CD4-positive, alpha-beta T cell treated with Interleukin-4 for 4 hours (primary cell): Measurements from ENCODE around the gene B4GALNT4.
"Not testable (repeated sequence)": the region's sequence is repeated elsewhere in the genome, so short reads cannot be mapped to it uniquely, and the experiment has no call there.

Experiments used
- DNase-seq: peaks from one replicate; pipeline ENCODE4 v3.0.0-alpha.2; 2020

The B4GALNT4 gene, protein sequence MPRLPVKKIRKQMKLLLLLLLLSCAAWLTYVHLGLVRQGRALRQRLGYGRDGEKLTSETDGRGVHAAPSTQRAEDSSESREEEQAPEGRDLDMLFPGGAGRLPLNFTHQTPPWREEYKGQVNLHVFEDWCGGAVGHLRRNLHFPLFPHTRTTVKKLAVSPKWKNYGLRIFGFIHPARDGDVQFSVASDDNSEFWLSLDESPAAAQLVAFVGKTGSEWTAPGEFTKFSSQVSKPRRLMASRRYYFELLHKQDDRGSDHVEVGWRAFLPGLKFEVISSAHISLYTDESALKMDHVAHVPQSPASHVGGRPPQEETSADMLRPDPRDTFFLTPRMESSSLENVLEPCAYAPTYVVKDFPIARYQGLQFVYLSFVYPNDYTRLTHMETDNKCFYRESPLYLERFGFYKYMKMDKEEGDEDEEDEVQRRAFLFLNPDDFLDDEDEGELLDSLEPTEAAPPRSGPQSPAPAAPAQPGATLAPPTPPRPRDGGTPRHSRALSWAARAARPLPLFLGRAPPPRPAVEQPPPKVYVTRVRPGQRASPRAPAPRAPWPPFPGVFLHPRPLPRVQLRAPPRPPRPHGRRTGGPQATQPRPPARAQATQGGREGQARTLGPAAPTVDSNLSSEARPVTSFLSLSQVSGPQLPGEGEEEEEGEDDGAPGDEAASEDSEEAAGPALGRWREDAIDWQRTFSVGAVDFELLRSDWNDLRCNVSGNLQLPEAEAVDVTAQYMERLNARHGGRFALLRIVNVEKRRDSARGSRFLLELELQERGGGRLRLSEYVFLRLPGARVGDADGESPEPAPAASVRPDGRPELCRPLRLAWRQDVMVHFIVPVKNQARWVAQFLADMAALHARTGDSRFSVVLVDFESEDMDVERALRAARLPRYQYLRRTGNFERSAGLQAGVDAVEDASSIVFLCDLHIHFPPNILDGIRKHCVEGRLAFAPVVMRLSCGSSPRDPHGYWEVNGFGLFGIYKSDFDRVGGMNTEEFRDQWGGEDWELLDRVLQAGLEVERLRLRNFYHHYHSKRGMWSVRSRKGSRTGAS

DNA sequence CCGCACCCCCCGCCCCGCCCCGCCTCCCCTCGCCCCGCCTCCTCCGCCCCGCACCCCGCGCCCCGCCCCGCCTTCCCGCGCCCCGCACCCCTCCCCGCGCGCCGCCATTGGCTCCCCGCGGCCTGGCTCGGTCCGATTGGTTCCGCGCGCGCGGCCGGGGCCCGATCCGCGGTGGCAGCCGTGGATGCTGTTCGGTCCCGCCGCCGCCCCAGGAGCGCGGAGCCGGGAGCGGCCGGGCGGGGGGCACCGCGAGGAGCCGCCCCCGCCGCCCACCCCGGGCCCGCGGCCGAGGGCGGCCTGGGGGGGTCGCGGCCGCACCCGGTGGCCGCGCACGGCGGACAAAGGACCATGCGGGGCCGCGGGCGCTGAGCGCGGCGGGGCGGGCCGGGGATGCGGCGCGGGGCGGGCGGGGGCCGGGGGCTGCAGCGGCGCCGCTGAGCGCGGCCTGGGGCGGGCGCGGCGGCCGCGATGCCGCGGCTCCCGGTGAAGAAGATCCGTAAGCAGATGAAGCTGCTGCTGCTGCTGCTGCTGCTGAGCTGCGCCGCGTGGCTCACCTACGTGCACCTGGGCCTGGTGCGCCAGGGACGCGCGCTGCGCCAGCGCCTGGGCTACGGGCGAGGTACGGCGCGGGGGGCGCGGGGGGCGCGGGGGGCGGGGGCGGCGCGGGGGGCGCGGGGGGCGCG is at the start of gene B4GALNT4:
Gene B4GALNT4, plus strand, starts transcription at position 164 of the 683 bp plus-strand sequence. Its CDS starts 305 bp downstream, at position 469.
- no peak for DNase-seq

- not testable (repeated sequence) for DNase-seq
These were observed 49.4 kb upstream of the B4GALNT4 start for GRCh38 chr11:319888-320273.

DNA sequence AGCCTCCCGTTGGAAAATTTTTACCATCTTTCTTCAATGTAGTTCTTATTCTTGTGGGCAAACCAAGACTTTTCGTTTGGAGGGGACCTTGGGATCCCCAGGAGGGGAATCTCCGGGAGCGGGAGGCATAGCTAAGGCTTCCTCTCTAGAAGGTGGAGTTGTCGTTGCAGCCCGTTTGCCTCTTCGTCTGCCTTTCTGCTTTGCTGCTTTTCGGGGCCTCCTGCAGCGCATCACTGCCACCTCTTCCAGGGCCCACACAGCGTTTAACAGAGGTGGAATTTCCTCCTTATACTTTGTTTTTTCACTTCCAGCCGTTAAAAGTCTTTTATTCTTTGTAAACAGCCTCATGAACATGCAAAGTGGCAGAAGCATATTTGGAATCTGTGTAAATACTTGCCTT is 45.1 kb upstream of the B4GALNT4 start:
- no peak for DNase-seq

DNA sequence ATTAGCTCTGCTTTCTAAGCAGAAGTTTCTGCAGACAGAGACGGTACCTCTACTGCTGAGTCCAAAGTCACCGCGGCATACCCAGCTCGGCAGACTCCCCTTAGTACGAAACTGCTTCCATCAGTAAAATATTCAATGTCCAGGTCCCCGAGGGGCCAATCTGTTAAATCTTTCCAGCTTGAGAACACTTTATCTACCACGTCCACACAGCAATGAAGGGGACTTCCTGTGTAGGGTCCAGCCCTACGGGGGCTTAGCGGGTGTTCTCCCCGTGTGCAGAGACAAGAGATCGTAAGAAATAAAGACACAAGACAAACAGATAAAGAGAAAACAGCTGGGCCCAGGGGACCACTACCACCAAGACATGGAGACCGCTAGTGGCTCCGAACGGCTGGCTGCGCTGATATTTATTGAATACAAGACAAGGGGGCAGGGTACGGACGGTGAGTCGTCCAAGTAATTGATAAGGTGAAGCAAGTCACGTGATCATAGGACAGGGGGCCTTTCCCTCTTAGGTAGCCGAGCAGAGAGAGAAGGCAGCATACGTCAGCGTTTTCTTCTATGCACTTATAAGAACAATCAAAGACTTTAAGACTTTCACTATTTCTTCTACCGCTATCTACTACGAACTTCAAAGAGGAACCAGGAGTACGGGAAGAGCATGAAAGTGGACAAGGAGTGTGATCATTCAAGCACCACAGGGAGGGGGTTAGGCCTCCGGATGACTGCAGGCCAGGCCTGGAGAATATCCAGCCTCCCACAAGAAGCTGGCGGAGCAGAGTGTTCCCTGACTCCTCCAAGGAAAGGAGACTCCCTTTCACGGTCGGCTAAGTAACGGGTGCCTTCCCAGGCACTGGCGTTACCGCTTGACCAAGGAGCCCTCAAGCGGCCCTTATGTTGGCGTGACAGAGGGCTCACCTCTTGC is 44.4 kb upstream of the B4GALNT4 start:
- not testable (repeated sequence) for DNase-seq

DNA sequence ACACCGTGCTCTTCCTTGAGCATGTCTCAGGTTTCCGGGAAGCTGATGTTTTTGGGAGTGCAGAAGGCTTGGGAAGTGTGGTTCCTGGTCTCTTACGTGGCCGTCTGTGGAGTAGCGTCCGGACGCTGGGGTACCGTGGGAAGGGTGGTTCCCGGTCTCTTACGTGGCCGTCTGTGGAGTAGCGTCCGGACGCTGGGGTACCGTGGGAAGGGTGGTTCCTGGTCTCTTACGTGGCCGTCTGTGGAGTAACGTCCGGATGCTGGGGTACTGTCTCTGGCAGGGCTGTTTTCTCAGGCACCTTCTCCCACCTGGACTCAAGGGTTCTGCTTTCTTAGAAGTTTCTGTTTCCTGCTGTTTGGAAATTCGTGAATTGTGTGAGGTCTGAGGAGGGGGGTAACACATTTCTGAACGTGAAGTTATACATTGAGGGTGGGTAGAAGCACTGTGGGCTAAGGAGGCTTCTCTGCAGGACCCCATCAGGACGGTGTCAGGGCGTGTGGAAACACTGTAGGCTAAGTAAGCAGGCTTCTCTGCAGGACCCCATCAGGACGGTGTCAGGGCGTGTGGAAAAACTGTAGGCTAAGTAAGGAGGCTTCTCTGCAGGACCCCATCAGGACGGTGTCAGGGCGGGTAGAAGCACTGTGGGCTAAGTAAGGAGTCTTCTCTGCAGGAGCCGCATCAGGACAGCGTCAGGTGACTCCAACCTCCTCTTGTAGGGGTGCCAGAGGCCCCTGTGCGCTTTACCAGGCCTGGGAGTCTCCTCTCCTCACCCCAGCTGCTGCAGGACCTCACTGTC is 43.3 kb upstream of the B4GALNT4 start:
- DNase-seq = no peak

DNA sequence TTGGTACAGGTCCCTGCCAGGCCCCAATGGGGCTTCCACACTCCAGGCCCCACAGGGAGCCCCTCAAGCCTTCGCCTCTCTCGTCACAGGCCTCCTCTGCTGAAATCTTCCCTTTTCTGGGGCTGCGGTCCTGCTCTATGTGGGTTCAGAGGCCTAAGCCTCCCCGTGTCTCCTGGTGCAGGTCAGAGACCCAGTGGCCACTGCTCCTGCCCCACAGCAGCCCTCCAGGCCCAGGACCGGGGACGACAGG is 42.8 kb upstream of the B4GALNT4 start:
- DNase-seq = no peak

GRCh38 chr11:326842-327580 is 42.3 kb upstream of the B4GALNT4 start:
- peak; percentile 64 for DNase-seq

DNA sequence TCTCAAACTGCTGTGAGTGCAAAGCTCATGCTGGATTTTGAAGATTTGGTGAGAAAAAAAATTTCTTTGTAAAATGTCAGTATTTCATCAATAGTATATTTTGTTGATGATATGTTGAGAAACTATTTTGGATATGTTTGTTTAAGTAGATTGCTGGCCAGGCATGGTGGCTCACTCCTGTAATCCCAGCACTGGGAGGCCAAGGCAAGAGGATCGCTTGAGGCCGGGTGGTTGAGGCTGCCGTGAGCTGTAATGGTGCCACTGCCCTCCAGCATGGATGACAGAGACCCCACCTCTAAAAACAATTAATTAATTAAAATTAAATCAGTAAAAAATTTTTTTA is 41.7 kb upstream of the B4GALNT4 start:
- no peak for DNase-seq

- no peak for DNase-seq
These were observed 41.3 kb upstream of the B4GALNT4 start for GRCh38 chr11:328012-328411.

GRCh38 chr11:328516-329100 is 40.7 kb upstream of the B4GALNT4 start:
- DNase-seq = not testable (repeated sequence)

DNA sequence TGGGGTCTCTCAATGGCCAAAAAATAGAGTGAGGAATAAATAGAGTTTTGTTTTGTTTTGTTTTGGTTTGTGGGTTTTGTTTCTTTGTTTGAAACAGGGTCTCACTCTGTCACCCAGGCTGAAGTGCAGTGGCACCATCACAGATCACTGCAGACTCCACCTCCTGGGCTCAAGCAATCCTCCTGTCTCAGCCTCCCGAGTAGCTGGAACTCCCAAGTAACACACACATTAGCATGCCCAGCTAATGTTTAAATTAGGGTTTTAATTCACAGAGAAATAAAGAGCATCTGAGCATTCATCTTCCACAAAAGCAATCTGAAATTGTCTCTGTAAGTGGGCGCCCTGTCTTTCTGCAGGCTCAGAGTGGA is 39.4 kb upstream of the B4GALNT4 start:
- no peak for DNase-seq

- no peak for DNase-seq
These were observed 39.0 kb upstream of the B4GALNT4 start for GRCh38 chr11:330307-330693.

GRCh38 chr11:330694-331357 is 38.5 kb upstream of the B4GALNT4 start:
- no peak for DNase-seq

DNA sequence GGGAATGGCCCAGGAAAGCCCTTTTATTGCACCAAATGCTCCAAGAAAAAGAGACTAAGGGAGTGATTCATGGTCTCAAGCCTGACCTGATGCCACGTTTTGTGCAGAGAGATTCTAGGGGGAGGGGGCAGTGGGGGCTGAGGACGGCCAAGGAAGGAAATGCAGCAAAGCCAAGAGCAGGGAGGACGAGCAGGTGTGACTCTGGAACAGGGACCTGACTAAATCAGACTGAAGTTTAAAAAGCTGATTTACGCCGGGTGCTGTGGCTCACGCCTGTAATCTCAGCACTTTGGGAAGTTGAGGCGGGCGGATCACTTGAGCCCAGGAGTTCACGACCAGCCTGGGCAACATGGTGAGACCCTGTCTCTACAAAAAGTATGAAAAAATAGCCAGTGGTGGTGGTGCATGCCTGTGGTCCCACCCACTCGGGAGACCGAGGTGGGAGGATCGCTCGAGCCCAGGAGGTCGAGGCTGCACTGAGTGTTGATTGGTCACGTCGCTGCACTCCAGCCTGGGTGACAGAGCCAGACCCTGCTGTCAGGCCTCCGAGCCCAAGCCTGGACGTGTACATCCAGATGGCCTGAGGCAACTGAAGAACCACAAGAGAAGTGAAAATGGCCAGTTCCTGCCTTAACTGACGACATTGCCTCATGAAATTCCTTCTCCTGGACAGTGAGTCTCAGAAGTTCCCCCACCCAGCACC is 37.8 kb upstream of the B4GALNT4 start:
- DNase-seq = no peak

DNA sequence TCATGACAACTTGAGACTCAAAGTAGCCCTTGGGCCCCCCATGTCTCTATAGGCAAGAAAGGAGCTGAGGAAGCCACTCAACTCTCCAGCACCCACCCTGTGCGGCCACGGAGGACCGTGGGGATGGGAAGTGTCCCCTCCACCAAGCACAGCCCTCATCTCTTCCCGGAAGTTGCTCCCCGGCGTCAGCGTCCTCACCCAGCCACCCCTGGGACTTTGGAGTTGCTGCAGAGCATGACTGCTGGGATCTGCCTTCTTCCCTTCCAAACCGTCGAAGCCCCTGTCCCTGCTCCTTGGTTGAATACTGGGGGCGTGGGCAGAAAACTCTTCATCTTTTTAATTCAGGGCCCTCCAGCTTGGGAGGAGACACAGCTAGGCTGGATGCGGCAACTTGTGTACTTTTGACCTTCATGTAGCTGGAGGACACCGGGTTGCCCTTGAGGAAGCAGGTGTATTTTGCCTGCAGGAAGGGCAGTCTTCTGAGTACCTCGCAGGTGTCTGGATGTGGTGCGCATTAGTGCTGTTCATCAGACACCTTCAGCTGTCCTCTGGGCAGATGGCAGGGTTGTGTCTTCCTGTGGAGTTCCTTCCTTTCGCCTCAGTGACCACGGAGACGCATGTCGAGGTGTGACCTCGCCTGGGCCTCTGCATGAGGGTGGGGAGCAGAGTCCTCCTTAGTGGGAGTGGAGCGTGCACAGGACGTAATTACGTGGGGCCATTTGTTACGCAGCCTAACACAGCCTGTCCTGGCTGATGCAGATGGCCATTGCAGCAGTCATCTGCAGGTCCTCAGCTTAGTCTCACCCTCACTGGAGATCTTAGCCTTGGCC is 36.4 kb upstream of the B4GALNT4 start:
- no peak for DNase-seq

DNA sequence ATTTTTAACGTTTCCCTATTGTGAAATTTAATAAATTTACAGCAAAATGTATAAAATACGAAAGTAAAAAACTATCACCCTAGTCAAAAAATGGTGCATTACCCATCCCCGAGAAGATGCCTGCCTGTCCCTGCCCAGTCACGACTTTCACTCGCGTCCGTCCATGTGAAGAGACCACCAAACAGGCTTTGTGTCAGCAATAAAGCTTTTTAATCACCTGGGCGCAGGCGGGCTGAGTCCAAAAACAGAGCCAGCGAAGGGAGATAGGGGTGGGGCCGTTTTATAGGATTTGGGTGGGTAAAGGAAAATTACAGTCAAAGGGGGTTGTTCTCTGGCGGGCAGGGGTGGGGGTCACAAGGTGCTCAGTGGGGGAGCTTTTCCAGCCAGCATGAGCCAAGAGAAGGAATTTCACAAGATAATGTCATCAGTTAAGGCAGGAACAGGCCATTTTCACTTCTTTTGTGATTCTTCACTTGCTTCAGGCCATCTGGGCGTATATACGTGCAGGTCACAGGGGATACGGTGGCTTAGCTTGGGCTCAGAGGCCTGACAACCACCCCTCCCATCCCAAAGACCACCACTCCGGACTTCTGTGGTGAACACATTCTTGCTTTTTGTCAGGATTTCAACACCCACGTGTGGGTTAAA is 35.6 kb upstream of the B4GALNT4 start:
- not testable (repeated sequence) for DNase-seq

- no peak for DNase-seq
These were observed 34.9 kb upstream of the B4GALNT4 start for GRCh38 chr11:334264-334994.
